HG03066 (cell line): ENCODE data around the gene CAMK2G.
"Not testable (repeated sequence)": the region's sequence is repeated elsewhere in the genome, so short reads cannot be mapped to it uniquely, and the experiment has no call there.

ENCODE experiments used
- ATAC-seq: cut with Tn5 transposase; IDR thresholded peaks from one replicate; pipeline ENCODE4 v1.9.1; 2021; ENCODE audit warnings: low read depth; ENCODE audit not compliant: unreplicated experiment

The CAMK2G gene

GRCh38 chr10:73874267-73875138 is at the start of gene CAMK2G:
CAMK2G (minus strand) TSS chr10:73874555; CDS start chr10:73874461, 94 bp downstream.
- ATAC-seq = peak; percentile 73

DNA sequence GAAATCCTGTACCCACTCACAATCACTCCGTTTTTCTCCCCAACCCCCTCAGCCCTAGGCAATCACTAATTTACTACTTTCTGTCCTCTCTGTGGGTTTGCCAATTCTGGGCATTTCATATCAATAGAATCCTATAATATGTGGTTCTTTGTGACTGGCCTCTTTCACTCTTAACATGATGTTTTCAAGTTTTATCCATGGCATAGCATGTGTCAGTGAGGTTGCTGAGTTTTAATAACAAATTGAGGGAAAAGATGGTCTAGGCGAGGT is 48.4 kb upstream of the CAMK2G start:
- no peak for ATAC-seq

DNA sequence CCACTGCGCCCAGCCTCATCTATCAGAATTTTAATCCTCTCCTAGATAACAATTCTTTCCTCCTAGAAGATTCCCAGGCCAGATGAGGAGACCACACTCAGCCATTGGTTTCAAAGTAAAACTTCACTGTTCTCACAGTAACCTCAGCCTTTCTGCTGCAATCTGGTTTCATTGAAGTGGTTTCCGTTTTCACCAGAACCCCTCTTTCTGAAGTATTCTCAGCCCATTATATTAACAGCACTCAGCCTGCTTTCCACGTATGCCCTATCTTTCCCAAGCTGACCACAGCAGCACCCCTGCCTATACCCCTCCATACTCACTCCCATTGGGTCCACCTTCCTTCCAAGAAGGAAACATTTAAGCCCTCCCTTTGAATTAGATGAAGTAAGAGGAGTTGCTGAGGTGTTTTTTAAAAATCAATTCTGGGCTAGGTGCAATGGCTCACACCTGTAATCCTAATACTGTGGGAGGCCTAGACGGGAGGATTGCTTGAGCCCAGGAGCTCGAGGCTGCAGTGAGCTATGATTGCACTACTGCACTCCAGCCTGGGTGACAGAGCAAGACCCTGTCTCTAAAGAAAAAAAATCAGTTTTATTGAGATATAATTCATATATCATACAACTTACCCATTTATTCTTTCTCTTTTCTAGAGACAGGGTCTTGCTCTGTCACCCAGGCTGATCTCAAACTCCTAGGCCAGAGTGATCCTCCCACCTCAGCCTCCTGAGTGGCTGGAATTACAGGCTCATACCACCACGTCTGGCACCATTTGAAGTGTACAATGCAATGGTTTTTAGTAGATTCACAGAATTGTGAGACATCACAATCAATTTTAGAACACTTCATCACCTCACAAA is 47.9 kb upstream of the CAMK2G start:
- ATAC-seq = no peak

DNA sequence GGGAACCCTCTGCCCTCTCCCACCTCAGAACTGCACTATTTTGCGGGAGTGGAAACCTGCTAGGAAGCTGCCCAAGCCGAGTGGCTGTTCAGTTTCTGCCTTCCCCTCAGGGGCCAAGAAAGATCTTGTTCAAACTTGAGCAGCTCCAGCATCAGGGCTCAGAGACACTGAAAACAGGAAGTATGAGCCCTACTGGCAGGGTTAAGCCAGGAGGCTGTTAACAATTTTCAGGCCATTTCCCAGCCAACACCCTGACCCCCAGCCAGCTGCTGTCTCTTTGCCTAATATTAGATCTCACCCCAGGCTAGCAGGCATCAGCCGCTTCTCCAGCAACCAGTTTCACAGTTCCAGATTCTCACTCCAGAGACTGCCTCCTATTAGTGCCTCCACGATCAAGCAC is 45.7 kb upstream of the CAMK2G start:
- no peak for ATAC-seq

GRCh38 chr10:73919481-73919880 is 45.1 kb upstream of the CAMK2G start:
- ATAC-seq = not testable (repeated sequence)

- ATAC-seq = no peak
Observed at GRCh38 chr10:73917566-73918305, 43.4 kb upstream of the CAMK2G start.

GRCh38 chr10:73916761-73917470 is 42.6 kb upstream of the CAMK2G start:
- no peak for ATAC-seq

- no peak for ATAC-seq
Observed at GRCh38 chr10:73915206-73915851, 41.0 kb upstream of the CAMK2G start.

- ATAC-seq = no peak
Observed at GRCh38 chr10:73914036-73914435, 39.7 kb upstream of the CAMK2G start.

DNA sequence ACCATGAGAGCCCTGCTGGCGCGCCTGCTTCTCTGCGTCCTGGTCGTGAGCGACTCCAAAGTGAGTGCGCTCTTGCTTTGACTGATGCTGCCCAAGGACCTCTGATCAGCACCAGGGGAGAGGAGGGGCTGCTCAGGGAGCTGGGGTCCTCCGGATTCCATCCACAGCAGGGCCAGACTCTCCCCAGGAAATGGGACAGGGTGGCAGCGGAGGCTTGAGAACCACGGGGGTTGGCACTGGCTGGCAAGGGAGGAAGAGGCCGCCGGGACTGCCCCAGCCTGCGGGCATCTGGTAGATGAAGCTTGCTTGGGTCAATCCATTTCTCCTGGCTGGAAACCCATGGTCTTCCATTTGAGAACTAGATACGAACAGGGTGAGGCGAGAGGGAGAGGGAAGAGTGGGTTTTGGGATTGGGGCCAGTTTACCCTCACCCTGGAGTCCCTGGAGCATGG is 37.2 kb upstream of the CAMK2G start:
- no peak for ATAC-seq

DNA sequence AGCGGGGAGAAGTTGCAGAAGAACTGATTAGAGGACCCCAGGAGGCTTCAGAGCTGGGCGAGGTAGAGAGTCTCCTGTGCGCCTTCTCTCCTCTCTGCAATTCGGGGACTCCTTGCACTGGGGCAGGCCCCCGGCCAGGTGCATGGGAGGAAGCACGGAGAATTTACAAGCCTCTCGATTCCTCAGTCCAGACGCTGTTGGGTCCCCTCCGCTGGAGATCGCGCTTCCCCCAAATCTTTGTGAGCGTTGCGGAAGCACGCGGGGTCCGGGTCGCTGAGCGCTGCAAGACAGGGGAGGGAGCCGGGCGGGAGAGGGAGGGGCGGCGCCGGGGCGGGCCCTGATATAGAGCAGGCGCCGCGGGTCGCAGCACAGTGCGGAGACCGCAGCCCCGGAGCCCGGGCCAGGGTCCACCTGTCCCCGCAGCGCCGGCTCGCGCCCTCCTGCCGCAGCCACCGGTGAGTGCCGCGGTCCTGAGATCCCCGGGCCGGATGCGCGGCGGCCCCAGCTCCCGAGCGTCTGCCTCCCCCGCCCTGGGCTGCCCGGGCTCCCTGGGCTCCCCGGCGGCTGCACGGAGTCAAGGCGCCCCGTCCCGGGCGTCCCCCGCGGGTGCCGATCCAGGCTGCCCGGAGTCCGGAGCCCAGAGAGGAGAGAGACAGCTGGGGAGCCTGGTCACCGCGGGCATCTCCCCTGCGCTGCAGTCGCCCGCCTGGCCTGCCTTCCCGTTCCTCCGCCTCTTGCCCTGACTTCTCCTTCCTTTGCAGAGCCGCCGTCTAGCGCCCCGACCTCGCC is 36.6 kb upstream of the CAMK2G start, which contains the start of gene PLAU:
TSS of gene PLAU (plus strand) at position 369 of the 789 bp plus-strand sequence. CDS start 424 bp downstream, outside the sequence.
- ATAC-seq = peak; percentile 40

GRCh38 chr10:73910401-73910763 is 36.0 kb upstream of the CAMK2G start:
- ATAC-seq = peak; percentile 7

GRCh38 chr10:73909540-73910115 is 35.3 kb upstream of the CAMK2G start:
- ATAC-seq = no peak

- ATAC-seq = no peak
Observed at GRCh38 chr10:73908853-73909539, 34.6 kb upstream of the CAMK2G start.

GRCh38 chr10:73907841-73908517 is 33.6 kb upstream of the CAMK2G start:
- ATAC-seq = no peak

- ATAC-seq = no peak
Observed at GRCh38 chr10:73906524-73907447, 32.4 kb upstream of the CAMK2G start.
